Measurements from ENCODE around the gene RAP1GDS1. TPM values are rescaled to one million over a fixed set of nuclear protein-coding genes. Genes with fewer than 3 reads are reported as not detected.
A peak's percentile ranks its signal among the peaks of the same experiment; 100 is the strongest.
"Not testable (repeated sequence)": the region's sequence is repeated elsewhere in the genome, so short reads cannot be mapped to it uniquely, and the experiment has no call there.

RAP1GDS1 gene
- polyA plus RNA-seq, 1 donor (not counting 4 experiments of a cell fraction or from before 2014, with no cell fraction given): 58.1 TPM

DNA sequence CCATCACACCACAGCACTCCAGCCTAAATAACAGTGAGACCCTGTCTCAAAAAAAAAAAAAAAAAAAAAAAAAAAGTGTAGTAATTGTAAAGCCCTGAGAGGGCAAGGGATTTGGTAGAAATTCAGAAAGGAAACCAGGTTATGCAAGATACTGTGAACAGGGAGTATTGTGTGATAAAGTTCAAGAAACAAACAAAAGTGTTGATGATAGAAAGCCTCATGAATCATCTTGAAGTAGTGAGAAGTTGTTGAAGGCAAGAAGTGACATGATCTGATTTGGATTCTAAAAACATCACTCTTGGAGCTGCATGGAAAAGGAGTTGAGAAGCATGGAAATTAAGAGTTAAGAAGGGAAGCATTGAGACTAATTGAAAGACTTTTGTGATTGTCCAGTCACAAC, 102.2 kb downstream of the RAP1GDS1 start:
- Histone ChIP-seq H3K9me1 (ENCODE audit: control insufficient read depth, extremely low read depth, insufficient read depth, low read length) (no peaks in the 10 kb centered on the region), H2AFZ (ENCODE audit: control insufficient read depth, low read length) (no peak overlapping the region), H3K4me2 (ENCODE audit: control insufficient read depth, extremely low read depth, insufficient read depth, low read depth, low read length) (peak overlapping the region; percentile 10), H3K79me2 (ENCODE audit: control insufficient read depth, insufficient read depth, low read length) (peaks cover 1% of the 10 kb centered on the region), H4K20me1 (ENCODE audit: control insufficient read depth, extremely low read depth, insufficient read depth, low read length) (no peaks in the 10 kb centered on the region), H3K36me3 (ENCODE audit: control insufficient read depth in 2 of 2, extremely low read depth in 1 of 2, insufficient read depth in 2 of 2, low read length in 2 of 2) (peaks cover 3 to 4% of the 10 kb centered on the region in 2 experiments), H3K27me3 (ENCODE audit: control insufficient read depth, extremely low read depth, insufficient read depth, low read length) (no peaks in the 10 kb centered on the region), H3K27ac (ENCODE audit: control insufficient read depth, insufficient read depth, low read length) (no peak overlapping the region), H3K4me1 (ENCODE audit: control insufficient read depth, extremely low read depth, insufficient read depth, low read length) (peaks cover 9% of the 10 kb centered on the region), H3K4me3 (ENCODE audit: control insufficient read depth in 2 of 3, extremely low read depth in 1 of 3, insufficient read depth in 2 of 3, low read depth in 1 of 3, low read length in 3 of 3) (no peak overlapping the region), H3K9ac (ENCODE audit: control insufficient read depth, extremely low read depth, insufficient read depth, low read length) (no peak overlapping the region), H3K9me3 (ENCODE audit: control insufficient read depth, low read depth, low read length) (no peaks in the 10 kb centered on the region)
- dilution Hi-C loops (cut with MboI; ENCODE audit: extremely low pct_ligation_motif_present, low sequenced_read_pairs): no loop called here
- TF ChIP-seq, protein P1, sequence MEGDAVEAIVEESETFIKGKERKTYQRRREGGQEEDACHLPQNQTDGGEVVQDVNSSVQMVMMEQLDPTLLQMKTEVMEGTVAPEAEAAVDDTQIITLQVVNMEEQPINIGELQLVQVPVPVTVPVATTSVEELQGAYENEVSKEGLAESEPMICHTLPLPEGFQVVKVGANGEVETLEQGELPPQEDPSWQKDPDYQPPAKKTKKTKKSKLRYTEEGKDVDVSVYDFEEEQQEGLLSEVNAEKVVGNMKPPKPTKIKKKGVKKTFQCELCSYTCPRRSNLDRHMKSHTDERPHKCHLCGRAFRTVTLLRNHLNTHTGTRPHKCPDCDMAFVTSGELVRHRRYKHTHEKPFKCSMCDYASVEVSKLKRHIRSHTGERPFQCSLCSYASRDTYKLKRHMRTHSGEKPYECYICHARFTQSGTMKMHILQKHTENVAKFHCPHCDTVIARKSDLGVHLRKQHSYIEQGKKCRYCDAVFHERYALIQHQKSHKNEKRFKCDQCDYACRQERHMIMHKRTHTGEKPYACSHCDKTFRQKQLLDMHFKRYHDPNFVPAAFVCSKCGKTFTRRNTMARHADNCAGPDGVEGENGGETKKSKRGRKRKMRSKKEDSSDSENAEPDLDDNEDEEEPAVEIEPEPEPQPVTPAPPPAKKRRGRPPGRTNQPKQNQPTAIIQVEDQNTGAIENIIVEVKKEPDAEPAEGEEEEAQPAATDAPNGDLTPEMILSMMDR (optimal IDR thresholded peaks at IDR 0.05 in 1 of 3, IDR thresholded peaks at IDR 0.05 in 1 of 3, conservative IDR thresholded peaks at IDR 0.05 in 1 of 3; ENCODE audit: extremely low read depth in 1 of 3, insufficient read depth in 2 of 3, low read length in 3 of 3): no peak
- no peak for TF ChIP-seq EZH2 (IDR thresholded peaks at IDR 0.05; ENCODE audit: low read length)
- DNase-seq (ENCODE audit: low read depth, low spot score) (no peak), FAIRE-seq (peak; percentile 78)

DNA sequence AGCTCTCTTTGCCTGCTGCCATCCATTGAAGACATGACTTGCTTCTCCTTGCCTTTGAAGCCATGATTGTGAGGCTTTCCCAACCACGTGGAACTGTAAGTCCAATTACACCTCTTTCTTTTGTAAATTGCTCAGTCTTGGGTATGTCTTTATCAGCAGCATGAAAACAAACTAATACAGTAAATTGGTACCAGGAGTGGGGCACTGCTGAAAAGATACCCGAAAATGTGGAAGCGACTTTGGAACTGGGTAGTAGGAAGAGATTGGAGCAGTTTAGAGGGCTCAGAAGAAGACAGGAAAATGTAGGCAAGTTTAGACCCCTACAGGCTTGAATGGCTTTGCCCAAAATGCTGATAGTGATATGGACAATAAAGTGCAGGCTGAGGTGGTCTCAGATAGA, 105.1 kb downstream of the RAP1GDS1 start:
- H3K9me1 ChIP-seq (ENCODE audit: control insufficient read depth, extremely low read depth, insufficient read depth, low read length); H3K4me3 ChIP-seq (ENCODE audit: control insufficient read depth in 2 of 3, extremely low read depth in 1 of 3, insufficient read depth in 2 of 3, low read depth in 1 of 3, low read length in 3 of 3); H3K9ac ChIP-seq (ENCODE audit: control insufficient read depth, extremely low read depth, insufficient read depth, low read length); H2AFZ ChIP-seq (ENCODE audit: control insufficient read depth, low read length); H3K36me3 ChIP-seq (ENCODE audit: control insufficient read depth in 2 of 2, extremely low read depth in 1 of 2, insufficient read depth in 2 of 2, low read length in 2 of 2); H3K4me2 ChIP-seq (ENCODE audit: control insufficient read depth, extremely low read depth, insufficient read depth, low read depth, low read length); H3K9me3 ChIP-seq (ENCODE audit: control insufficient read depth, low read depth, low read length); dilution Hi-C loops (cut with MboI; ENCODE audit: extremely low pct_ligation_motif_present, low sequenced_read_pairs); DNase-seq (ENCODE audit: low read depth, low spot score); H3K27me3 ChIP-seq (ENCODE audit: control insufficient read depth, extremely low read depth, insufficient read depth, low read length); H3K79me2 ChIP-seq (ENCODE audit: control insufficient read depth, insufficient read depth, low read length); H4K20me1 ChIP-seq (ENCODE audit: control insufficient read depth, extremely low read depth, insufficient read depth, low read length); FAIRE-seq; H3K4me1 ChIP-seq (ENCODE audit: control insufficient read depth, extremely low read depth, insufficient read depth, low read length); H3K27ac ChIP-seq (ENCODE audit: control insufficient read depth, insufficient read depth, low read length): not testable (repeated sequence)

DNA sequence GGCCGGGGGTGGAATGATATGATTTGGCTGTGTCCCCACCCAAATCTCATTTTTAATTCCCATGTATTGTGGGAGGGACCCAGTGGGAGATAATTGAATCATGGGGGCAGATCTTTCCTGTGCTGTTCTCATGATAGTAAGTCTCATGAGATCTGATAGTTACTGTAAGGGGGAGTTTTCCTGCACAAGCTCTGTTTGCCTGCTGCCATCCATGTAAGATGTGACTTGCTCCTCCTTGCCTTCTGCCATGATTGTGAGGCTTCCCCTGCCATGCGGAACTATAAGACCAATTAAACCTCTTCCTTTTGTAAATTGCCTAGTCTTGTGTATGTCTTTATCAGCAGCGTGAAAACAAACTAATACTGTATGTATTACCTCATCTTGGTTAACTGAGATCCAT, 106.8 kb downstream of the RAP1GDS1 start:
- H3K4me1 ChIP-seq (ENCODE audit: control insufficient read depth, extremely low read depth, insufficient read depth, low read length); H4K20me1 ChIP-seq (ENCODE audit: control insufficient read depth, extremely low read depth, insufficient read depth, low read length); dilution Hi-C loops (cut with MboI; ENCODE audit: extremely low pct_ligation_motif_present, low sequenced_read_pairs); DNase-seq (ENCODE audit: low read depth, low spot score); H3K27ac ChIP-seq (ENCODE audit: control insufficient read depth, insufficient read depth, low read length); H3K4me2 ChIP-seq (ENCODE audit: control insufficient read depth, extremely low read depth, insufficient read depth, low read depth, low read length); H2AFZ ChIP-seq (ENCODE audit: control insufficient read depth, low read length); H3K36me3 ChIP-seq (ENCODE audit: control insufficient read depth in 2 of 2, extremely low read depth in 1 of 2, insufficient read depth in 2 of 2, low read length in 2 of 2); H3K79me2 ChIP-seq (ENCODE audit: control insufficient read depth, insufficient read depth, low read length); H3K9ac ChIP-seq (ENCODE audit: control insufficient read depth, extremely low read depth, insufficient read depth, low read length); H3K4me3 ChIP-seq (ENCODE audit: control insufficient read depth in 2 of 3, extremely low read depth in 1 of 3, insufficient read depth in 2 of 3, low read depth in 1 of 3, low read length in 3 of 3); H3K9me3 ChIP-seq (ENCODE audit: control insufficient read depth, low read depth, low read length); H3K27me3 ChIP-seq (ENCODE audit: control insufficient read depth, extremely low read depth, insufficient read depth, low read length); H3K9me1 ChIP-seq (ENCODE audit: control insufficient read depth, extremely low read depth, insufficient read depth, low read length): not testable (repeated sequence)
- FAIRE-seq: peak; percentile 44
